Endothelial cell of umbilical vein (primary cell): ENCODE measurements around the gene ELMOD2.
"Not testable (repeated sequence)": the region's sequence is repeated elsewhere in the genome, so short reads cannot be mapped to it uniquely, and the experiment has no call there.

ENCODE experiments used
- POLR2AphosphoS5 ChIP-seq: IDR thresholded peaks from 2 replicates; pipeline ENCODE4 v1.6.1; 2012; ENCODE audit warnings: low read depth, mild to moderate bottlenecking, control low read depth, low read length, moderate library complexity; ENCODE audit not compliant: insufficient read depth
- TF ChIP-seq, protein P1 (sequence below), 2 donors: IDR thresholded peaks; 1 replicate in 1 of 2; 2 replicates in 1 of 2; pipeline ENCODE4 v1.5.1; 2011; ENCODE audit warnings: low read length in 2 of 2, mild to moderate bottlenecking in 2 of 2, moderate library complexity in 2 of 2, control low read depth in 1 of 2, inconsistent platforms in 1 of 2, low read depth in 1 of 2; ENCODE audit not compliant: insufficient read depth in 1 of 2; ENCODE audit errors: extremely low read depth in 1 of 2

DNA sequence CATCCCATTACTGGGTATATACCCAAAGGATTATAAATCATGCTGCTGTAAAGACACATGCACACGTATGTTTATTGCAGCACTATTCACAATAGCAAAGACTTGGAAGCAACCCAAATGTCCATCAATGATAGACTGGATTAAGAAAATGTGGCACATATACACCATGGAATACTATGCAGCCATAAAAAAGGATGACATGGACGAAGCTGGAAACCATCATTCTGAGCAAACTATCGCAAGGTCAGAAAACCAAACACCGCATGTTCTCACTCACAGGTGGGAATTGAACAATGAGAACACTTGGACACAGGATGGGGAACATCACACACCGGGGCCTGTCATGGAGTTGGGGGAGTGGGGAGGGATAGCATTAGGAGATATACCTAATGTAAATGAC is 10.2 kb upstream of the ELMOD2 start:
- TF ChIP-seq POLR2AphosphoS5, result not testable (repeated sequence)
- TF ChIP-seq, protein P1, sequence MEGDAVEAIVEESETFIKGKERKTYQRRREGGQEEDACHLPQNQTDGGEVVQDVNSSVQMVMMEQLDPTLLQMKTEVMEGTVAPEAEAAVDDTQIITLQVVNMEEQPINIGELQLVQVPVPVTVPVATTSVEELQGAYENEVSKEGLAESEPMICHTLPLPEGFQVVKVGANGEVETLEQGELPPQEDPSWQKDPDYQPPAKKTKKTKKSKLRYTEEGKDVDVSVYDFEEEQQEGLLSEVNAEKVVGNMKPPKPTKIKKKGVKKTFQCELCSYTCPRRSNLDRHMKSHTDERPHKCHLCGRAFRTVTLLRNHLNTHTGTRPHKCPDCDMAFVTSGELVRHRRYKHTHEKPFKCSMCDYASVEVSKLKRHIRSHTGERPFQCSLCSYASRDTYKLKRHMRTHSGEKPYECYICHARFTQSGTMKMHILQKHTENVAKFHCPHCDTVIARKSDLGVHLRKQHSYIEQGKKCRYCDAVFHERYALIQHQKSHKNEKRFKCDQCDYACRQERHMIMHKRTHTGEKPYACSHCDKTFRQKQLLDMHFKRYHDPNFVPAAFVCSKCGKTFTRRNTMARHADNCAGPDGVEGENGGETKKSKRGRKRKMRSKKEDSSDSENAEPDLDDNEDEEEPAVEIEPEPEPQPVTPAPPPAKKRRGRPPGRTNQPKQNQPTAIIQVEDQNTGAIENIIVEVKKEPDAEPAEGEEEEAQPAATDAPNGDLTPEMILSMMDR (IDR thresholded peaks at IDR 0.05; ENCODE audit: extremely low read depth in 1 of 2, insufficient read depth in 1 of 2, low read depth in 1 of 2, low read length in 2 of 2), result not testable (repeated sequence)
